HT-29 (cell line): ENCODE data around the gene GRID1. TPM values are rescaled to one million over a fixed set of nuclear protein-coding genes. Genes with fewer than 3 reads are reported as not detected.
A peak's percentile ranks its signal among the peaks of the same experiment; 100 is the strongest.

Source experiments
- DNase-seq: peaks from one replicate; pipeline ENCODE4 v3.0.0-alpha.2; 2015; ENCODE audit warnings: low spot score
- total RNA-seq: library from RNA; depleted of rRNA; stranded (reverse); fragments of >200 nt; shearing (Covaris generic); gene quantifications from 2 replicates; pipeline ENCODE4 v1.2.3, GENCODE V29; 2014; rRNA removed

Gene GRID1
- total RNA-seq: not detected in 2 replicates

GRCh38 chr10:86366033-86366901, at the start of gene GRID1:
TSS of gene GRID1 (minus strand) at chr10:86366795.
- DNase-seq: no peak

- DNase-seq: no peak
Measured at GRCh38 chr10:86415583-86415982, 49.0 kb upstream of the GRID1 start.

GRCh38 chr10:86415116-86415515, 48.5 kb upstream of the GRID1 start:
- DNase-seq: no peak

- DNase-seq: no peak
Measured at GRCh38 chr10:86413046-86413728, 46.6 kb upstream of the GRID1 start.

GRCh38 chr10:86411852-86412560, 45.4 kb upstream of the GRID1 start:
- no peak for DNase-seq

- DNase-seq: peak; percentile 48
Measured at GRCh38 chr10:86411281-86411841, 44.8 kb upstream of the GRID1 start.

- DNase-seq: peak; percentile 30
Measured at GRCh38 chr10:86410542-86411124, 44.0 kb upstream of the GRID1 start.

- no peak for DNase-seq
Measured at GRCh38 chr10:86409183-86409582, 42.6 kb upstream of the GRID1 start.

- DNase-seq: no peak
Measured at GRCh38 chr10:86403183-86403797, 36.7 kb upstream of the GRID1 start.

GRCh38 chr10:86402283-86402941, 35.8 kb upstream of the GRID1 start:
- DNase-seq: no peak

- DNase-seq: peak; percentile 42
Measured at GRCh38 chr10:86401588-86402282, 35.1 kb upstream of the GRID1 start.

GRCh38 chr10:86400705-86401587, 34.4 kb upstream of the GRID1 start:
- DNase-seq: peak; percentile 57

- DNase-seq: peak; percentile 100
Measured at GRCh38 chr10:86399879-86400704, 33.5 kb upstream of the GRID1 start.

- no peak for DNase-seq
Measured at GRCh38 chr10:86399514-86399878, 32.9 kb upstream of the GRID1 start.

GRCh38 chr10:86397120-86397519, 30.5 kb upstream of the GRID1 start:
- DNase-seq: no peak

GRCh38 chr10:86393862-86394455, 27.4 kb upstream of the GRID1 start:
- DNase-seq: no peak

- DNase-seq: peak; percentile 62
Measured at GRCh38 chr10:86393362-86393761, 26.8 kb upstream of the GRID1 start.

GRCh38 chr10:86392723-86393094, 26.1 kb upstream of the GRID1 start:
- DNase-seq: no peak
